Measurements from ENCODE around the gene RFFL.

- TF ChIP-seq, protein P1, sequence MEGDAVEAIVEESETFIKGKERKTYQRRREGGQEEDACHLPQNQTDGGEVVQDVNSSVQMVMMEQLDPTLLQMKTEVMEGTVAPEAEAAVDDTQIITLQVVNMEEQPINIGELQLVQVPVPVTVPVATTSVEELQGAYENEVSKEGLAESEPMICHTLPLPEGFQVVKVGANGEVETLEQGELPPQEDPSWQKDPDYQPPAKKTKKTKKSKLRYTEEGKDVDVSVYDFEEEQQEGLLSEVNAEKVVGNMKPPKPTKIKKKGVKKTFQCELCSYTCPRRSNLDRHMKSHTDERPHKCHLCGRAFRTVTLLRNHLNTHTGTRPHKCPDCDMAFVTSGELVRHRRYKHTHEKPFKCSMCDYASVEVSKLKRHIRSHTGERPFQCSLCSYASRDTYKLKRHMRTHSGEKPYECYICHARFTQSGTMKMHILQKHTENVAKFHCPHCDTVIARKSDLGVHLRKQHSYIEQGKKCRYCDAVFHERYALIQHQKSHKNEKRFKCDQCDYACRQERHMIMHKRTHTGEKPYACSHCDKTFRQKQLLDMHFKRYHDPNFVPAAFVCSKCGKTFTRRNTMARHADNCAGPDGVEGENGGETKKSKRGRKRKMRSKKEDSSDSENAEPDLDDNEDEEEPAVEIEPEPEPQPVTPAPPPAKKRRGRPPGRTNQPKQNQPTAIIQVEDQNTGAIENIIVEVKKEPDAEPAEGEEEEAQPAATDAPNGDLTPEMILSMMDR (IDR thresholded peaks at IDR 0.05), result no peak
- no peak for TF ChIP-seq POLR2A (IDR thresholded peaks at IDR 0.05)
Measured at GRCh38 chr17:35023538-35023937, 40.0 kb downstream of the RFFL start.
